DMS 273 (cell line): Measurements from ENCODE around the gene RPP40.
"Not testable (repeated sequence)": the region's sequence is repeated elsewhere in the genome, so short reads cannot be mapped to it uniquely, and the experiment has no call there.

Experiments
- DNase-seq: peaks from one replicate; lab custom pipeline; 2025; ENCODE audit not compliant: unreplicated experiment; lab: John Stamatoyannopoulos, UW

RPP40 gene

GRCh38 chr6:5003604-5004372, at the start of gene RPP40:
RPP40 (minus strand) TSS chr6:5004037; CDS start chr6:5004002, 35 bp downstream.
- DNase-seq: peak; percentile 99

GRCh38 chr6:5053038-5053437, 49.2 kb upstream of the RPP40 start:
- DNase-seq: no peak

- no peak for DNase-seq
Observed at GRCh38 chr6:5051394-5051793, 47.6 kb upstream of the RPP40 start.

- DNase-seq: no peak
Observed at GRCh38 chr6:5050009-5050408, 46.2 kb upstream of the RPP40 start.

- peak; percentile 98 for DNase-seq
Observed at GRCh38 chr6:5046430-5046829, 42.6 kb upstream of the RPP40 start.

- no peak for DNase-seq
Observed at GRCh38 chr6:5045416-5045815, 41.6 kb upstream of the RPP40 start.

GRCh38 chr6:5044866-5045265, 41.0 kb upstream of the RPP40 start:
- no peak for DNase-seq

- DNase-seq: no peak
Observed at GRCh38 chr6:5042436-5042835, 38.6 kb upstream of the RPP40 start.

GRCh38 chr6:5041955-5042354, 38.1 kb upstream of the RPP40 start:
- DNase-seq: no peak

- peak; percentile 94 for DNase-seq
Observed at GRCh38 chr6:5036269-5036668, 32.4 kb upstream of the RPP40 start.

GRCh38 chr6:5034736-5035135, 30.9 kb upstream of the RPP40 start:
- DNase-seq: no peak

GRCh38 chr6:5034328-5034727, 30.5 kb upstream of the RPP40 start:
- DNase-seq: no peak

GRCh38 chr6:5033214-5033904, 29.5 kb upstream of the RPP40 start:
- DNase-seq: not testable (repeated sequence)

- not testable (repeated sequence) for DNase-seq
Observed at GRCh38 chr6:5032706-5033105, 28.9 kb upstream of the RPP40 start.

GRCh38 chr6:5031150-5031549, 27.3 kb upstream of the RPP40 start:
- DNase-seq: no peak

GRCh38 chr6:5030596-5031136, 26.8 kb upstream of the RPP40 start:
- peak; percentile 97 for DNase-seq

- no peak for DNase-seq
Observed at GRCh38 chr6:5029609-5030008, 25.8 kb upstream of the RPP40 start.

- no peak for DNase-seq
Observed at GRCh38 chr6:5028921-5029320, 25.1 kb upstream of the RPP40 start.

- no peak for DNase-seq
Observed at GRCh38 chr6:5028301-5028700, 24.5 kb upstream of the RPP40 start.

GRCh38 chr6:5025911-5026819, 22.3 kb upstream of the RPP40 start:
- peak; percentile 79 for DNase-seq

GRCh38 chr6:5023923-5024322, 20.1 kb upstream of the RPP40 start:
- no peak for DNase-seq
